Ishikawa (cell line): ENCODE measurements around the gene YPEL2.

ENCODE experiments used
- CREB1 ChIP-seq: IDR thresholded peaks from 2 replicates; pipeline ENCODE4 v1.6.1; 2012; ENCODE audit warnings: low read depth
- EGR1 ChIP-seq: IDR thresholded peaks from 2 replicates; pipeline ENCODE4 v1.6.1; 2012
- RAD21 ChIP-seq: IDR thresholded peaks from 2 replicates; pipeline ENCODE4 v1.6.1; 2012; ENCODE audit warnings: low read depth
- TAF1 ChIP-seq: IDR thresholded peaks from 2 replicates; pipeline ENCODE4 v1.6.1; 2012; ENCODE audit warnings: low read depth, mild to moderate bottlenecking
- TCF12 ChIP-seq: IDR thresholded peaks from 2 replicates; pipeline ENCODE4 v1.6.1; 2012; ENCODE audit warnings: low read depth
- YY1 ChIP-seq: IDR thresholded peaks from 2 replicates; pipeline ENCODE4 v1.6.1; 2012; ENCODE audit warnings: low read depth
- TF ChIP-seq, protein P1 (sequence below): IDR thresholded peaks from 2 replicates; pipeline ENCODE4 v1.6.1; 2012

DNA sequence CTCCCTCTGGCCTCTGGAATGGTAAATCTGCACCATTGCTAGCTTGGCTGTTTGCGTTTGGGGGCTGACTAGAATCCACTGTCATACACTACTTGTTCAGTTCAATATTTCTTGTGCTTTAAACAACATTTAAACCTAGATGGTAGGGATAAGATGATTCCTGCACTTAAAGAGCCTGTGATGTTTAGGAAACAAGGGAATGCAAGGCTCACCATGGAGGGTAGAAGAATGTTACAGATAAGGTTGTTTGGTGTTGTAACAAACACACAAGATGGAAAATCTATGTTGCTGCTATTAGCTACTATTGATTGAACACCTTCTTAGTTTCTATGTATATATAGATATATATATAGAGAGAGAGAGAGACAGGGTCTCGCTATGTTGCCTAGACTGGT, 31.4 kb downstream of the YPEL2 start:
- TF ChIP-seq TAF1 = no peak
- TF ChIP-seq, protein P1, sequence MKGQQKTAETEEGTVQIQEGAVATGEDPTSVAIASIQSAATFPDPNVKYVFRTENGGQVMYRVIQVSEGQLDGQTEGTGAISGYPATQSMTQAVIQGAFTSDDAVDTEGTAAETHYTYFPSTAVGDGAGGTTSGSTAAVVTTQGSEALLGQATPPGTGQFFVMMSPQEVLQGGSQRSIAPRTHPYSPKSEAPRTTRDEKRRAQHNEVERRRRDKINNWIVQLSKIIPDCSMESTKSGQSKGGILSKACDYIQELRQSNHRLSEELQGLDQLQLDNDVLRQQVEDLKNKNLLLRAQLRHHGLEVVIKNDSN = no peak
- no peak for TF ChIP-seq EGR1
- no peak for TF ChIP-seq RAD21
- no peak for TF ChIP-seq TCF12
- no peak for TF ChIP-seq CREB1
- no peak for TF ChIP-seq YY1
